Stomach (tissue), 4 donors: ENCODE measurements around the gene TMEM271.

Source experiments
- POLR2A ChIP-seq, 4 donors: fragments of 450-650 bp; IDR thresholded peaks; one replicate each; pipeline ENCODE4 v1.6.1; 2016; ENCODE audit warnings: antibody characterized with exemption in 4 of 4, control low read depth in 2 of 4, mild to moderate bottlenecking in 1 of 4, moderate library complexity in 1 of 4
- POLR2AphosphoS5 ChIP-seq, 3 donors: sonication (generic); formaldehyde crosslinking; IDR thresholded peaks; one replicate each; pipeline ENCODE4 v1.6.1; 2016; ENCODE audit warnings: antibody characterized with exemption in 3 of 3
- TF ChIP-seq, protein P1 (sequence below), 7 experiments: fragments of 450-650 bp in 4 of 7; fragments of 200-600 bp in 3 of 7; sonication (generic) in 3 of 7; IDR thresholded peaks; one replicate each; pipeline ENCODE4 v1.5.1; 2016 to 2019; ENCODE audit warnings: antibody characterized with exemption in 7 of 7, control low read depth in 2 of 7, mild to moderate bottlenecking in 1 of 7

DNA sequence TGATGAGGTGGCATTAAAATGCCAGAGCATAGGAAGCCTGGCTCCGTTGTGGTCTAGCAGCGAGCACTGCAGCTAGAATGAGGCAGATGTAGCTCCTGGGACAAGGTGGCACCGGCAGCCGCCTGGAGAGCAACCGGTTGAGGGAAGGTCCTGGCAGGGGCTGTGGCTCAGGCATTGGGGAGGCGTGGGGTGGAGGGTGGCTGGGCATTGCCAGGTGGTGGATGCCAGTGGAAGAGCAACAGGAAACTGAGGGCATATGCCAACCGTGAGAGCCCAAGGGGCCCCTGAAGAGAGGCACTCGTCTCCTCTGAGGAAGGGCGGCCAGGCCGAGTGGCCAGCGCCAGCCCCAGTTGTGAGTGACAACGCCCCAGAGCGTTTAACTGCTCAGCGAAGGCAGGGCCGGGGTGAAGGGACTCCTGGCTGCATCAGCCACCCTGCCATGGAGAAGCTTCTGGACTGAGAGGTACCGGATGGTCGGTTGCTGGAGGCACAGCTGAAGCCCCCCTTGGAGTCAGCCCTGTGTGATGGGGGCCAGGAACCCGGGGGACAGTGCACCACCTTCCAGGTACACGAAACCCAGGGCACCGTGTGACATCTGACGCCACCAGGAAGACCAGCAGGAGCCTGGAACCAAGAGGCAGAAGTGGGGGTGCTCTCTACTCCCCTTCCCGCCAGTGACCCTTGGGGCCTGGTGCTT is 36.1 kb upstream of the TMEM271 start:
- no peak for TF ChIP-seq POLR2A (IDR thresholded peaks at IDR 0.05)
- TF ChIP-seq, protein P1, sequence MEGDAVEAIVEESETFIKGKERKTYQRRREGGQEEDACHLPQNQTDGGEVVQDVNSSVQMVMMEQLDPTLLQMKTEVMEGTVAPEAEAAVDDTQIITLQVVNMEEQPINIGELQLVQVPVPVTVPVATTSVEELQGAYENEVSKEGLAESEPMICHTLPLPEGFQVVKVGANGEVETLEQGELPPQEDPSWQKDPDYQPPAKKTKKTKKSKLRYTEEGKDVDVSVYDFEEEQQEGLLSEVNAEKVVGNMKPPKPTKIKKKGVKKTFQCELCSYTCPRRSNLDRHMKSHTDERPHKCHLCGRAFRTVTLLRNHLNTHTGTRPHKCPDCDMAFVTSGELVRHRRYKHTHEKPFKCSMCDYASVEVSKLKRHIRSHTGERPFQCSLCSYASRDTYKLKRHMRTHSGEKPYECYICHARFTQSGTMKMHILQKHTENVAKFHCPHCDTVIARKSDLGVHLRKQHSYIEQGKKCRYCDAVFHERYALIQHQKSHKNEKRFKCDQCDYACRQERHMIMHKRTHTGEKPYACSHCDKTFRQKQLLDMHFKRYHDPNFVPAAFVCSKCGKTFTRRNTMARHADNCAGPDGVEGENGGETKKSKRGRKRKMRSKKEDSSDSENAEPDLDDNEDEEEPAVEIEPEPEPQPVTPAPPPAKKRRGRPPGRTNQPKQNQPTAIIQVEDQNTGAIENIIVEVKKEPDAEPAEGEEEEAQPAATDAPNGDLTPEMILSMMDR (IDR thresholded peaks at IDR 0.05), result no peak
- TF ChIP-seq POLR2AphosphoS5 (IDR thresholded peaks at IDR 0.05), result no peak
